Amygdala (tissue), 56 donors: ENCODE data around the gene HRH3.

Experiments used
- DNase-seq, 56 donors: peaks; one replicate each; lab custom pipeline; 2025; lab: John Stamatoyannopoulos, UW

Gene HRH3

GRCh38 chr20:62202676-62203377 lies 17.3 kb downstream of the HRH3 start:
- no peak for DNase-seq

GRCh38 chr20:62202083-62202395 lies 18.0 kb downstream of the HRH3 start:
- no peak for DNase-seq

- DNase-seq, result no peak
These were observed 18.6 kb downstream of the HRH3 start for GRCh38 chr20:62201173-62202082.

- DNase-seq, result no peak
These were observed 19.4 kb downstream of the HRH3 start for GRCh38 chr20:62200491-62201172.

GRCh38 chr20:62198931-62199330 lies 21.1 kb downstream of the HRH3 start:
- DNase-seq, result no peak

GRCh38 chr20:62198496-62198895 lies 21.6 kb downstream of the HRH3 start:
- no peak for DNase-seq

- DNase-seq, result no peak
These were observed 22.3 kb downstream of the HRH3 start for GRCh38 chr20:62197801-62198200.

- DNase-seq, result no peak
These were observed 22.8 kb downstream of the HRH3 start for GRCh38 chr20:62197311-62197710.

- no peak for DNase-seq
These were observed 23.8 kb downstream of the HRH3 start for GRCh38 chr20:62196286-62196685.

- no peak for DNase-seq
These were observed 24.3 kb downstream of the HRH3 start for GRCh38 chr20:62195736-62196135.

- no peak for DNase-seq
These were observed 25.0 kb downstream of the HRH3 start for GRCh38 chr20:62195075-62195405.

- DNase-seq, result no peak
These were observed 26.7 kb downstream of the HRH3 start for GRCh38 chr20:62193079-62194025.

GRCh38 chr20:62192635-62193034 lies 27.4 kb downstream of the HRH3 start:
- DNase-seq, result no peak

- peak in 1 of 56 donors; percentile 13 for DNase-seq
These were observed 28.1 kb downstream of the HRH3 start for GRCh38 chr20:62191781-62192559.

GRCh38 chr20:62190639-62191411 lies 29.3 kb downstream of the HRH3 start:
- no peak for DNase-seq

GRCh38 chr20:62186887-62187866 lies 32.9 kb downstream of the HRH3 start:
- no peak for DNase-seq

GRCh38 chr20:62186096-62186426 lies 34.0 kb downstream of the HRH3 start:
- DNase-seq, result no peak
